Measurements from ENCODE around the gene PMS2.
A peak's percentile ranks its signal among the peaks of the same experiment; 100 is the strongest.
"Not testable (repeated sequence)": the region's sequence is repeated elsewhere in the genome, so short reads cannot be mapped to it uniquely, and the experiment has no call there.

The PMS2 gene

GRCh38 chr7:6012355-6013104 is 3.7 kb upstream of the PMS2 start:
- no peak for DNase-seq (ENCODE audit: low read depth)

- DNase-seq (ENCODE audit: low read depth) = no peak
Observed at GRCh38 chr7:6011541-6011940, 2.7 kb upstream of the PMS2 start.

GRCh38 chr7:6010370-6010769 is 1.5 kb upstream of the PMS2 start:
- DNase-seq (ENCODE audit: low read depth) = not testable (repeated sequence)

- not testable (repeated sequence) for DNase-seq (ENCODE audit: low read depth)
Observed at GRCh38 chr7:6007835-6008590, 836 bp downstream of the PMS2 start.

GRCh38 chr7:6007386-6007785 is 1.5 kb downstream of the PMS2 start:
- no peak for DNase-seq (ENCODE audit: low read depth)

GRCh38 chr7:5997210-5997808 is 11.5 kb downstream of the PMS2 start:
- peak; percentile 74 for DNase-seq (ENCODE audit: low read depth)

- DNase-seq (ENCODE audit: low read depth) = not testable (repeated sequence)
Observed at GRCh38 chr7:5987061-5987460, 21.8 kb downstream of the PMS2 start.

GRCh38 chr7:5979680-5980314 is 29.1 kb downstream of the PMS2 start:
- not testable (repeated sequence) for DNase-seq (ENCODE audit: low read depth)

- DNase-seq (ENCODE audit: low read depth) = not testable (repeated sequence)
Observed at GRCh38 chr7:5973580-5973979, 35.3 kb downstream of the PMS2 start.

GRCh38 chr7:5970347-5970911 is 38.4 kb downstream of the PMS2 start, which contains the start of gene RSPH10B:
TSS of gene RSPH10B (minus strand) at chr7:5970689. CDS start at chr7:5967116, 3,573 bp downstream.
- DNase-seq (ENCODE audit: low read depth) = not testable (repeated sequence)

- DNase-seq (ENCODE audit: low read depth) = not testable (repeated sequence)
Observed at GRCh38 chr7:5963810-5964209, 45.0 kb downstream of the PMS2 start.

GRCh38 chr7:5963205-5963604 is 45.6 kb downstream of the PMS2 start:
- not testable (repeated sequence) for DNase-seq (ENCODE audit: low read depth)

- not testable (repeated sequence) for DNase-seq (ENCODE audit: low read depth)
Observed at GRCh38 chr7:5934945-5935450, 73.9 kb downstream of the PMS2 start.

- peak; percentile 9 for DNase-seq (ENCODE audit: low read depth)
Observed at GRCh38 chr7:5931905-5932644, 76.8 kb downstream of the PMS2 start.

GRCh38 chr7:5931250-5931649 is 77.6 kb downstream of the PMS2 start:
- DNase-seq (ENCODE audit: low read depth) = not testable (repeated sequence)

- DNase-seq (ENCODE audit: low read depth) = not testable (repeated sequence)
Observed at GRCh38 chr7:5930290-5930689, 78.6 kb downstream of the PMS2 start.

GRCh38 chr7:5926263-5926870 is 82.5 kb downstream of the PMS2 start:
- not testable (repeated sequence) for DNase-seq (ENCODE audit: low read depth)

GRCh38 chr7:5924630-5925029 is 84.2 kb downstream of the PMS2 start:
- DNase-seq (ENCODE audit: low read depth) = not testable (repeated sequence)

- not testable (repeated sequence) for DNase-seq (ENCODE audit: low read depth)
Observed at GRCh38 chr7:5924180-5924579, 84.7 kb downstream of the PMS2 start.

Data from EH (cell line).